ENCODE measurements around the gene KLHL18.

GRCh38 chr3:47283193-47283537 lies 421 bp downstream of the KLHL18 start:
- TF ChIP-seq POLR2A (IDR thresholded peaks at IDR 0.05): no peak
- no peak for TF ChIP-seq CTCF (IDR thresholded peaks at IDR 0.05)
